HCT116 (cell line): ENCODE data around the gene NLRC5.

Experiments used
- CEBPB ChIP-seq: IDR thresholded peaks from 2 replicates; pipeline ENCODE4 v1.6.1; 2012; ENCODE audit warnings: low read depth
- FOSL1 ChIP-seq: IDR thresholded peaks from 2 replicates; pipeline ENCODE4 v1.6.1; 2012; ENCODE audit warnings: low read depth
- JUND ChIP-seq: IDR thresholded peaks from 2 replicates; pipeline ENCODE4 v1.6.1; 2012
- POLR2A ChIP-seq: IDR thresholded peaks from 2 replicates; pipeline ENCODE4 v1.7.0; 2011; ENCODE audit warnings: borderline replicate concordance; ENCODE audit not compliant: insufficient read depth, insufficient read length; ENCODE audit errors: extremely low read depth
- RAD21 ChIP-seq: IDR thresholded peaks from 2 replicates; pipeline ENCODE4 v1.6.1; 2012; ENCODE audit warnings: low read depth, mild to moderate bottlenecking
- SP1 ChIP-seq: IDR thresholded peaks from 2 replicates; pipeline ENCODE4 v1.6.1; 2012; ENCODE audit warnings: low read depth
- ZFX ChIP-seq: fragments of 450-650 bp; IDR thresholded peaks from 2 replicates; pipeline ENCODE4 v1.6.1; 2017
- ZNF274 ChIP-seq: fragments of 200-500 bp; sonication (Bioruptor generic); IDR thresholded peaks from 2 replicates; pipeline ENCODE4 v1.6.1; 2014; ENCODE audit warnings: mild to moderate bottlenecking, low read depth, low read length, inconsistent platforms
- TF ChIP-seq, protein P1 (sequence below), 3 experiments: fragments of 200-600 bp in 1 of 3; sonication (generic) in 1 of 3; IDR thresholded peaks in 2 of 3; conservative IDR thresholded peaks in 1 of 3; 2 replicates each; pipeline ENCODE4 v1.5.1; 2012 to 2017; ENCODE audit warnings: low read depth in 2 of 3, low read length in 2 of 3, antibody characterized with exemption in 1 of 3, borderline replicate concordance in 1 of 3, control low read depth in 1 of 3, mild to moderate bottlenecking in 1 of 3, mixed read lengths in 1 of 3, mixed run types in 1 of 3, moderate library complexity in 1 of 3; ENCODE audit not compliant: insufficient read depth in 1 of 3
- TF ChIP-seq, protein P2 (sequence below): IDR thresholded peaks from 2 replicates; pipeline ENCODE4 v1.6.1; 2012
- TF ChIP-seq, protein P3 (sequence below): IDR thresholded peaks from 2 replicates; pipeline ENCODE4 v1.6.1; 2011; ENCODE audit warnings: mild to moderate bottlenecking, low read length, moderate library complexity; ENCODE audit not compliant: insufficient replicate concordance; ENCODE audit errors: extremely low read depth

DNA sequence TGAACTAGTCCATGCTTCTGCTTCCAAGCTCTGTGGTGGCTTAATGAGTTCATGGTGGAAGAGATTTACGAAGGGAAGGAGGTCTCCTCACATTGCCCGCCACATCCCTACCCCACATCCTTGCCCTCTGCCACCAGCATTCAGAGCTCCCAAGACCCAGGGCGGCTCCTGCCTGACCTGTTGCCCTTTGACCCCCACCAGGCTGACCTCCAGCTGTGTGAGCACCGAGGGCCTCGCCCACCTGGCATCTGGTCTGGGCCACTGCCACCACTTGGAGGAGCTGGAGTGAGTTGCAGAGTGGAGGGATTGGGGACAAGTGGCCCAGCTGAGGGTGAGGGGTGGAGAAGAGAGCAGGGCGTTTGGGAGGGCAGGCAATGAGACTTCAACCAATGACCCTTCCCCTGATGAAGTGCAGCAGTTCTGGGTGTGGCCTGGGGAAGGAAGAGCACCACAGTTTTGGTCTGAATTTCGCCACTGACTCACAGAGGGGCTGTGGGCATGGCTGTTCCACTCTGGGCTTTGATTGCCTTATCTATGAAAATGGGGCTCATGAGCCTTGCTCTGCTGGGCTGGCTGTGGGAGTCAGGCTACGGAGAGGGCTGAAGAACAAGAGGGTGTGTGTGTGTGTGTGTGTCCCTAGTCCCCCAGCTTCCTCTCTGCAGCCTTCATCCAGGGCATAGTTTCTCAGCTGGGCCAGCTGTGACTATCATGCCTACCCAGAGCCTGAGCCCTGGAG, 80.4 kb downstream of the NLRC5 start:
- TF ChIP-seq JUND (no peak), POLR2A (no peak), CEBPB (no peak), SP1 (no peak), RAD21 (no peak), ZFX (no peak), FOSL1 (no peak), ZNF274 (no peak)
- TF ChIP-seq, protein P1, sequence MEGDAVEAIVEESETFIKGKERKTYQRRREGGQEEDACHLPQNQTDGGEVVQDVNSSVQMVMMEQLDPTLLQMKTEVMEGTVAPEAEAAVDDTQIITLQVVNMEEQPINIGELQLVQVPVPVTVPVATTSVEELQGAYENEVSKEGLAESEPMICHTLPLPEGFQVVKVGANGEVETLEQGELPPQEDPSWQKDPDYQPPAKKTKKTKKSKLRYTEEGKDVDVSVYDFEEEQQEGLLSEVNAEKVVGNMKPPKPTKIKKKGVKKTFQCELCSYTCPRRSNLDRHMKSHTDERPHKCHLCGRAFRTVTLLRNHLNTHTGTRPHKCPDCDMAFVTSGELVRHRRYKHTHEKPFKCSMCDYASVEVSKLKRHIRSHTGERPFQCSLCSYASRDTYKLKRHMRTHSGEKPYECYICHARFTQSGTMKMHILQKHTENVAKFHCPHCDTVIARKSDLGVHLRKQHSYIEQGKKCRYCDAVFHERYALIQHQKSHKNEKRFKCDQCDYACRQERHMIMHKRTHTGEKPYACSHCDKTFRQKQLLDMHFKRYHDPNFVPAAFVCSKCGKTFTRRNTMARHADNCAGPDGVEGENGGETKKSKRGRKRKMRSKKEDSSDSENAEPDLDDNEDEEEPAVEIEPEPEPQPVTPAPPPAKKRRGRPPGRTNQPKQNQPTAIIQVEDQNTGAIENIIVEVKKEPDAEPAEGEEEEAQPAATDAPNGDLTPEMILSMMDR (IDR thresholded peaks at IDR 0.05 in 2 of 3, conservative IDR thresholded peaks at IDR 0.05 in 1 of 3; ENCODE audit: borderline replicate concordance in 1 of 3, insufficient read depth in 1 of 3, low read depth in 2 of 3, low read length in 2 of 3), result no peak
- TF ChIP-seq, protein P2, sequence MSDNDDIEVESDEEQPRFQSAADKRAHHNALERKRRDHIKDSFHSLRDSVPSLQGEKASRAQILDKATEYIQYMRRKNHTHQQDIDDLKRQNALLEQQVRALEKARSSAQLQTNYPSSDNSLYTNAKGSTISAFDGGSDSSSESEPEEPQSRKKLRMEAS, result no peak
- TF ChIP-seq, protein P3, sequence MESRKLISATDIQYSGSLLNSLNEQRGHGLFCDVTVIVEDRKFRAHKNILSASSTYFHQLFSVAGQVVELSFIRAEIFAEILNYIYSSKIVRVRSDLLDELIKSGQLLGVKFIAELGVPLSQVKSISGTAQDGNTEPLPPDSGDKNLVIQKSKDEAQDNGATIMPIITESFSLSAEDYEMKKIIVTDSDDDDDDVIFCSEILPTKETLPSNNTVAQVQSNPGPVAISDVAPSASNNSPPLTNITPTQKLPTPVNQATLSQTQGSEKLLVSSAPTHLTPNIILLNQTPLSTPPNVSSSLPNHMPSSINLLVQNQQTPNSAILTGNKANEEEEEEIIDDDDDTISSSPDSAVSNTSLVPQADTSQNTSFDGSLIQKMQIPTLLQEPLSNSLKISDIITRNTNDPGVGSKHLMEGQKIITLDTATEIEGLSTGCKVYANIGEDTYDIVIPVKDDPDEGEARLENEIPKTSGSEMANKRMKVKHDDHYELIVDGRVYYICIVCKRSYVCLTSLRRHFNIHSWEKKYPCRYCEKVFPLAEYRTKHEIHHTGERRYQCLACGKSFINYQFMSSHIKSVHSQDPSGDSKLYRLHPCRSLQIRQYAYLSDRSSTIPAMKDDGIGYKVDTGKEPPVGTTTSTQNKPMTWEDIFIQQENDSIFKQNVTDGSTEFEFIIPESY, result no peak
